HG02938 (cell line): ENCODE results near the gene CCDC47.
A peak's percentile ranks its signal among the peaks of the same experiment; 100 is the strongest.
"Not testable (repeated sequence)": the region's sequence is repeated elsewhere in the genome, so short reads cannot be mapped to it uniquely, and the experiment has no call there.

ENCODE experiments used
- ATAC-seq: cut with Tn5 transposase; IDR thresholded peaks from one replicate; pipeline ENCODE4 v1.9.1; 2021; ENCODE audit warnings: mild to moderate bottlenecking, moderate library complexity; ENCODE audit not compliant: unreplicated experiment

CCDC47 gene, protein sequence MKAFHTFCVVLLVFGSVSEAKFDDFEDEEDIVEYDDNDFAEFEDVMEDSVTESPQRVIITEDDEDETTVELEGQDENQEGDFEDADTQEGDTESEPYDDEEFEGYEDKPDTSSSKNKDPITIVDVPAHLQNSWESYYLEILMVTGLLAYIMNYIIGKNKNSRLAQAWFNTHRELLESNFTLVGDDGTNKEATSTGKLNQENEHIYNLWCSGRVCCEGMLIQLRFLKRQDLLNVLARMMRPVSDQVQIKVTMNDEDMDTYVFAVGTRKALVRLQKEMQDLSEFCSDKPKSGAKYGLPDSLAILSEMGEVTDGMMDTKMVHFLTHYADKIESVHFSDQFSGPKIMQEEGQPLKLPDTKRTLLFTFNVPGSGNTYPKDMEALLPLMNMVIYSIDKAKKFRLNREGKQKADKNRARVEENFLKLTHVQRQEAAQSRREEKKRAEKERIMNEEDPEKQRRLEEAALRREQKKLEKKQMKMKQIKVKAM

DNA sequence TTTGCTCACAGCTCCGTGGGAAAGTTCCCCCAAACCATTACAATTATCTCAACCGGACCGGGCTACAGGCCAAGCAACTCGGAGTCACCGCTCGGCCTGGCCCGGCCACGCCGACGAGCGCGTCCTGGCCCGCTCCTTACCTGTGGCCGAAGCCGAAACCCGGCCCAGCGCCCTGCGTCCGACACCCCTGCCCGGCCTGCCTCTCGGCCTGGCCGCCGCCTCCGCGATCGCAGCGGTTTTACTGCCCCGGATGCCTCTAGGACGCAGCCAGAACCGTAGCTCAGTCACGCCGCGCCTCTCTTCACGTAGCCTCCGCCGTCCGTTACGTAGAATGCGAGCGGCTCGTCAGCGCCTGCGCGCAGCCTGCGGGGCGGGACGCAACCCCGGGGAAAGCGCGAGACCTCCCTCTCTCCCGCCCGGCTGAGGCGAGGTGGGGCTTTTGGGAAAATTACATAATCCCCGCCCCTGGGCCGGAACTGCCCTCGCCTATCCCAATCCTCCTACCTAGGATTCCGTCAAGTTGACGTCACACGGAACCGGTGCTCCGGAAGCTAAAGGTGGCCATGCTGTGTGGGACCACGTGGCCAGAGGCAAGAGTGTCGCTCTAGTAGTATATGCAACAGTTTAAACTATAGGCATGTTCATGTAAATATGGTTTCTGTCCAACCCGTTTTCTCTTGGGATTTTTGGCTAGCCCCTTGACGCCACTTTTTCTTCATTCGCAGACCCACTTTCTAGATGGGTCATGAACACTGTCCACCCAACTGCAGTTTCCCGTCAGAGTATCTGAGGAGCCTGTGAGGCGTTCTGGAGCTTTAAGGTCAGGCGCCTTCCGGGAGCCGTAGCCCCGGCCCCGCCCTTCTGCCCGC is at the start of gene CCDC47:
TSS of gene CCDC47 (minus strand) at position 326 of the 869 bp plus-strand sequence. CDS start 7,422 bp downstream, outside the sequence.
- ATAC-seq, result peak; percentile 91

DNA sequence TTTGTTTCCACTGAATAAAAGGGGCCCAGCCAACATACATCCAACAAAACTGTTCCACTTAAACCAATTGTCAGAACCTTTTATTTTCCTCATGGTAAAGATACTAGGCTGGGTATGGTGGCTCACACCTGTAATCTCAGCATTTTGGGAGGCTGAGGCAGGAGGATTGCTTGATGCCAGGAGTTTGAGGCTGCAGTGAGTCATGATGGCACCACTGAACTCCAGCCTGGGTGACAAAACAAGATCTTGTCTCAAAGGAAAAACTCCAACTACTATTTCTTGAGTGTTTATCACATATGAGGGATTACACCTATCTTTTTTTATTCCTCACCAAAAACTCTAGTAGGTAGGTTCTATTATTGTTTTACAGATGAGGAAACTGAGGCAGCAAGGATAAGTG is 49.1 kb upstream of the CCDC47 start:
- ATAC-seq, result no peak

DNA sequence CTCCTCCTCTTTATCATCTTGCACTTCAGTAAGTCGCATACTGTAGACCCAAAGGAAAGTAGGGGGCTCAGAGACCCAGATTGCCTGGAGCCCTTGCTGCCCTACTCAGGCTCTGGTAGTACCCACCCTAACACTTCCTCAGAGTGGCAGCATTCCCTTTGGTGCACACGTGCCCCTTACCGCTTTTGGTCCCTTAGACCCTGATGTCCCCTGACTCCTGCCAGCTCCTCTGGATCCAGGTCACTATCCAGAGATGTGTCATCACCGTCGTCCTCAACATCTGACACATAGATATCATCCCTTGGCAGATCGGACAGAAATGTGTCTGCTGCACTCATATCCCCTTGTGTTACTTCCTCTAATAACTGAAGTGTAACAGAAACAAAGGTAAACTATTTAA is 48.4 kb upstream of the CCDC47 start:
- no peak for ATAC-seq

DNA sequence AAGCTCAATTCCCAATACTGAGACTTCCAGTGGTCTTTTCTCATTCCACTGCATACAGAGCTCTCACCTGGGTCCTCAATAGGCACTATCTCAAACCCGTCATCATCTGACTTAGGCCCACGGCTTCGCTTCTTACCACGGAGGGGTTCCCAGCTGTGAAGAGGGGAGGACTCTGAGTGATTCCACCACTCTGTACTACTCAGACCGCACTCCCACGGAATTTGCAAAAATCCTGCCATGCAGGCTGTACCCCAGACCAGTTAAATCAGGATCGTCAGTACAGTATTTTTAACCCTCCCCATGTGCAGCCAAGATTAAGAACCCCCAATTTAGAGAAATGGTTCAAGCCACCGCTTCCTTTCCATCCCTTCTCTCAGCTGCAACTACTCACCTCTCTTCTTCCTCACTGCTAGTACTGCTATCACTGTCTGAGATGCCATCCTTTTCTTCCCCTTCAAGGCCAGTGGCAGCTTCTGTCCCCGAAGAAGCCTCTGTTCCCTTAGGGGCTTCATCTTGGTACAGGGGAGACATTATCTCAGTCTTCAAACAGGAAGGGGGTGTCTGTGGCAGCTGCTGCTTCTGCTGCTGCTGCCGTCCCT is 47.7 kb upstream of the CCDC47 start:
- ATAC-seq, result no peak

DNA sequence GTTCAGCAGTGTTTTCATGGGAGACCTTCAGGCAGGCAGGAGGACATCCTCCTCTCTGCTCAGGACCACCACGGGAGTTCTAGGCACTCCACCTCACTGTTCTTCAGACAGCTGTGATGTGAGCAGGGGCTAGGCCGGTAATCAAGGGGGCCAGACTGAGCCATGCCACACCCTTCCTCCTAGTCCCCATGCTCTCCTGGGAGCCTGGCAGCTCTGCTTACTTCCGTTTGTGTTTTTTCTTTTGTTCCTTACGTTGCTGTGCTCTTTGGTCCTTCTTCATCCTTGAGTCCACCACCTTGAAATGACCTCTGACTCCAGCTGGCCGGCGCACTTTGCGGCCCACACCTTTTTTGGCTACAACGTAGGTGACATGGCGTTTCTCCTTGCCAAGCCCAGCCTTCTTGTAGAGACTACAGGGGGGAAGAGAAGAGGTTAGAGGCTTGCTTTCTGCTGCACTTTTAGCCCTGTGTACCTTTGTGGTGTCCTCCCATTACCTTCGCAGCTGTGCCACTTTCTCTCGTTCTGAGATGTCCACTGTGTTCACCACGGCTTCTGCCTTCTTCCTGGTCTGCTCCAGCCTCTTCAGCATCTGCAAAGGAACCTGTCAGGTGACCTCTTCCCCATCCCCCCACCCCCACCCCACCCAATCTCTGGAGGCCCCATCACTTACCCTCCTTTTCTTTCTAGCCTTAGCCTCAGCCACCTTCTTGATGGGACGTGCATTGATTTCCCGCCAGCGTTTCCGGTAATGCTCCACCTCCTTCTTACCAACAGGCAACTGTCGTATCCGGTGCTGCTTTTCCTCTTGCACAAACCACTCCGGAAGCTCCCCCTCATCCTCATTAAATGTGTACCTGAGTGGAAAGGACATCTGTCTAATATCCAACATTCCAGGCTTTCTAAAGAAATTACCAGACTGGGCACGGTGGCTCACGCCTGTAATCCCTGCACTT is 46.5 kb upstream of the CCDC47 start:
- no peak for ATAC-seq

DNA sequence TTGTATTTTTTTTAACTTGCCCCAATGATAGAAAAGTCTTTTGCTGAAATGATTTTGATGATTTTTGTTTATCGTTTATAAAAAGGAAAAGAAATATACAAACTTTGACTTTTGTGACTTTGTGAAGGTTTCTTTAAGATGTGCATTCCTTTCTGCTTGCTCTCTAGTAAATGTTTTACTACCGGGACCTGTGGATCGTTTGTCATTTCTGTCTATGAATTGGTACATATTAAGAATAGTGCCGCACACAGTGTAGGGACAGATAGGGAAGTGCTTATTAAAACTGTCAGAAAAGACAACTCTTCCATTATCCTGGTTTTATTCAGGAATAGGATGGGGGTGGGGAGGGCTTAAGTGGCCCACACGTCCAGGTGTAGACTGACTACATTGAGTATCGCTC is 45.7 kb upstream of the CCDC47 start:
- no peak for ATAC-seq

DNA sequence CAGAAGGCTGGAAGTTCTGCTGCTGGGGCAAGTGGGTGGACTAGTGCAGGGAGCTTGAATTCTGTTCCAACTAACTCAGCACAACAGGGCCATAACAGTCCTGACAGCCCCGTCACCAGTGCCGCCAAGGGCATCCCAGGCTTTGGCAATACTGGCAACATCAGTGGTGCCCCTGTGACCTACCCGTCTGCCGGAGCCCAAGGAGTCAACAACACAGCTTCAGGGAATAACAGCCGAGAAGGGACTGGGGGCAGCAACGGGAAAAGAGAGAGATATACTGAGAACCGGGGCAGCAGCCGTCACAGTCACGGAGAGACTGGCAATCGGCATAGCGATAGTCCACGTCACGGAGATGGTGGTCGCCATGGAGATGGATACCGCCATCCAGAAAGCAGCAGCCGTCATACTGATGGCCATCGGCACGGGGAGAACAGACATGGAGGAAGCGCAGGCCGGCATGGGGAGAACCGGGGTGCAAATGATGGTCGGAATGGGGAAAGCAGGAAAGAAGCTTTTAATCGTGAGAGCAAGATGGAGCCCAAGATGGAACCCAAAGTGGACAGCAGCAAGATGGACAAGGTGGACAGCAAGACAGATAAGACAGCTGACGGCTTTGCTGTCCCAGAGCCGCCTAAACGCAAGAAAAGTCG is 44.5 kb upstream of the CCDC47 start:
- no peak for ATAC-seq

DNA sequence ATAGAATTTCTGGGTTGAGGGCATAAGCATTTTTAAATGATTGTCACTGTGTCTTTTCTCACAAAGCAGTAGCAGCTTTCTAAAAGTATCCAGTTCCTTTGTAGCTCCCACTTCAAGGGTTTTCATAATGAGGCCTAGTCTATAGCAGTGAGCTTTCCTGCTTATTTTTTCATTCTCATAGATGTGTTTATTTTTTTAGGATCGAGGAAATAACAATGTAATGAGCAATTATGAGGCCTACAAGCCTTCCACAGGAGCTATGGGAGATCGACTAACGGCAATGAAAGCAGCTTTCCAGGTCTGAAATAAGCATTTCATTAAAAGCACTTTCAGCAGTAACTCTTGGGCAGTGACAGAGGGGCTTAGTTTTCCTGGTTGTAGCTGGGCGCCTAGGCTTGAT is 43.3 kb upstream of the CCDC47 start:
- ATAC-seq, result no peak

DNA sequence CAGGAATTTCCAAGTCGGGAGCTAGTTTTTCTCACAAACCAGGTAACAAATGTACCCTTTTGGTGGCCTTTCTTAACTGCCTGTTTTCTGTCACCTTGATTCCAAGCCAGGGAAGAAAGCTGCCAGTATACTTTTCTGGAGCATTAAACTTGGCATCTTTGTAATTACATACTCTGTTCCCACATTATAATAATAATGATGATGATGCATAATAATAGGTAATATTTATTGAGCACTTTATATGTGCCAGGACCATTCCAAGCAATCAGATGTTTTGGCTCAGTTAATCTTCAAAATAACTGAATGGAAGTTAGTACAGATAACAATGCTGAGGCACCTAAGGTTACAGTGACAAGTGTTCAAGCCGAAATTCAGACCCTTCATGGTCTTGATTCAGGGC is 42.7 kb upstream of the CCDC47 start:
- no peak for ATAC-seq

DNA sequence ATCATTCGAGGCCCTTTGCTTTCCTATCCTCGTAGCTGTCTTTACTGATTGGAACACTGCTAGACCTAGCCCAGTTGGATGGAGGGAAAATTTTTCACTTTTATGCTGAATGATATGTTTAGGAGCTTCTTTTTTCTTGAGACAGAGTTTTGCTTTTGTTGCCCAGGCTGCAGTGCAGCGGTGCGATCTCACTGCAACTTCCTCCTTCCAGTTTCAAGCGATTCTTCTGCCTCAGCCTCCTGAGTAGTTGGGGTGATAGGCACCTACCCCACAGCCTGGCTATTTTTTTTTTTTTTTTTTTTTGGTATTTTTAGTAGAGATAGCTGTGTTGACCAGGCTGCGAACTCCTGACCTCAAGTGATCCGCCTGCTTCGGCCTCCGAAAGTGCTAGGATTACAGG is 36.6 kb upstream of the CCDC47 start:
- no peak for ATAC-seq

DNA sequence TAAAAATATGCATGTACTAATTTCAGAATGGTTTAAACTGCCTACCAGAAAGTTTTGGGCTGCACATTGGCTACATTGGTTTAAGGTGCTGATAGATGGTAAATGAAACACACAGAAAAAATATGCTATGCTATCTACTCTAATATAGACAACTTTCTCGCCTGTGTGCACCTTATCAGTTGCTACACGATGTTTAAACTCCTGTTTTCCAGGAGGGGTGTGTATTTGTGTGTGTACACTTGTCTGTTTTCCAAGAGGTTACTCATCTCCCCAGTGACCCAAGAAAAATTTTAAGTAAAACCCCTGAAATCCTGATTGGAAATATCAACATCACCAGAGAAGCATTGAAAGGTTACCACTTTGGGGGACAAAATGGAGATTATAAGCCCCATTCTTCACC is 32.2 kb upstream of the CCDC47 start:
- ATAC-seq, result no peak

DNA sequence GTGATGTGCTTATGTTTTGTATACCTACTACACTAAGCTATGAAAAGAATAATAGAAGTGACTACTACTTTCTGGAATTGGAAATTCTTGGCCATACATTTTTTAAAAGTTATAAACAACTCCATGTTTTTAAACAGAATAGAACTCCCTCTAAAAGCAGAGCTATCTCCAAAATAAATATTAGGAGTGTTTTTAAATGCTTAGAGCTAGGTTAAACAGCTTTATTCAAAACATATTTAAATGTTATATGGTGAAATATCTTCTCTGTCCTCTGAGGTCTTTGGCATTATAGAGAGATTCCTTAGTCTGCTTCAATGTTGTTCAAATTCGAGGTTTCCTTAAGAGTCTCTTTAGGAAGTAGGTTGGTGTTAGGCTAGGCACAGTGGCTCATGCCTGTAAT is 30.9 kb upstream of the CCDC47 start:
- ATAC-seq, result no peak

DNA sequence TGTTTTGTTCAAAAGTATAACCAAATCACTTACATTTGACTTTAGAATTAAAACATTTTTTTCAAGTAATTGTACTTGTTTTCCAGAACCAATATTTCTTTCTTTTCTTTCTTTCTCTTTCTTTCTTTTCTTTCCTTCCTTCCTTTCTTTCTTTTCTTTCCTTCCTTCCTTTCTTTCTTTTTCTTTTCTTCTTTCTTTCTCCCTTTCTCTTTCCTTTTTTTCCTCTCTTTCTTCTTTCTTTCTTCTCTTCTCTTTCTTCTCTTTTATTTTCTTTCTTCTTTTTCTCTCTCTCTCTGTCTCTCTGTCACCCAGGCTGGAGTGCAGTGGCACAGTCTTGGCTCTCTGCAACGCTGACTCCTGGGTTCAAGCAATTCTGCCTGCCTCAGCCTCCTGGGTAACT is 27.4 kb upstream of the CCDC47 start:
- ATAC-seq, result no peak

DNA sequence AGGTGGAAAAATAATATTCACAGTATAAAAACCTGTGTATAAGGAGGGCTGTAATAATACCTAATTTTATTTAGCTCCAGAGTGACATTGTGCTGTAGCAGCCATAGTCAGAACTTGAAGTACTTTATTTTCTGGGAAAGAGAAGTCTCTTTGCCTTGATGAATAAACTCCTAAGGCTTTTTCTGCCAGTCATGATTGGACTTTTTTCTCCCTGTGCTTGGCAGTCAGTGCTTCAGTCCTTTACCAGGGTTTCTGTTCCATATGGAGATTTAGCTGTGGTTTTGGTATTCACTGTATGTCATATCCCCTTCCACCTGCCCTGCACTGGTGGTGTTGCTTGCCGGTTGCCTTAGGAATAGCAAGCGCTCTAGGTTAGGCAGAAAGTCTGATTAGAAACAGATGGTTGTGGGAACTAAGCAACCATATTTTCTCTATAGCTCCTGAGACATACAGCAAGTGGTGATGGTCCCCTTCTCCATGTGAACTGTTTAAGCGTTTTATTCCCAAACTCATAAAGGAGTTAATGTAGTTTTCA is 25.2 kb upstream of the CCDC47 start:
- ATAC-seq, result no peak

DNA sequence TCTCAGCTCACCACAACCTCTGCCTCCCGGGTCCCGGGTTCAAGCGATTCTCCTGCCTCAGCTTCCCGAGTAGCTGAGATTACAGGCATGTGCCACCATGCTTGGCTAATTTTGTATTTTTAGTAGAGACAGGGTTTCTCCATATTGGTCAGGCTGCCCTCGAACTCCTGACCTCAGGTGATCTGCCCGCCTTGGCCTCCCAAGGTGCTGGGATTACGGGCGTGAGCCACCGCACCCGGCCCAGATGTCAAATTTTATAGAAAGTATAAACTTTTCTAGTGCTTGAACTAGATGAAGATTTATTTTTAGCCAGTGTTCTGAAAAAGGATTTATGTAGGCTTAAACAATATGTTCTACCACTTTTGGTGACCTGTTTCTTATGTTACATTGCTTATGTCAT is 23.0 kb upstream of the CCDC47 start:
- ATAC-seq, result not testable (repeated sequence)

DNA sequence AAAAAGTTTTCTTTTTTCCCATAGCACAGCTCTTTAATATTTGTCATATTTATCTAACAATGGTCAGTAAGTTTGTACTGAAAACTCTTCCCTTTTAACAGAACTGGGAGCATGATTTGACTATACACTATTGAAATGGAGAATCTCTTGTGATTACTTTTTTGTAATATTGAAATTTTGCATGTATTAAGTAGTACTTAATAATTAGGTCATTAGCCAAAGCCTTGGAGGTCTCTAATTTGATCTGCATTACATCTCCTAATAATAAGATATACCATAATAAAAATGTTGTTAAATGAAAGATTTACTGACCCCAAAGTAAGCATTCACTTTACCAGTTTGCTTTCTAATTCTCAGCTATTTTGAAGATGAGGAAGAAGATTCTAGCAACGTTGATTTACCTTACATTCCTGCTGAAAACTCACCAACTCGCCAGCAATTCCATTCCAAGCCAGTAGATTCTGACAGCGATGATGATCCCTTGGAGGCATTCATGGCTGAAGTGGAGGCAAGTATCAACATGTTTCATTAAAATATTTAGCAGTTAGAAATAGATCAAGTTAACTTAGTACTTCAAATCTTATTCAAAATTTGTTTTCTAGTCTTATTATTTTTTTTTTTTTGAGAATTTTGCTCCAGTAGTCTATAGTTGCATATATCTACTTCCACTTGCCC is 18.8 kb upstream of the CCDC47 start:
- no peak for ATAC-seq

DNA sequence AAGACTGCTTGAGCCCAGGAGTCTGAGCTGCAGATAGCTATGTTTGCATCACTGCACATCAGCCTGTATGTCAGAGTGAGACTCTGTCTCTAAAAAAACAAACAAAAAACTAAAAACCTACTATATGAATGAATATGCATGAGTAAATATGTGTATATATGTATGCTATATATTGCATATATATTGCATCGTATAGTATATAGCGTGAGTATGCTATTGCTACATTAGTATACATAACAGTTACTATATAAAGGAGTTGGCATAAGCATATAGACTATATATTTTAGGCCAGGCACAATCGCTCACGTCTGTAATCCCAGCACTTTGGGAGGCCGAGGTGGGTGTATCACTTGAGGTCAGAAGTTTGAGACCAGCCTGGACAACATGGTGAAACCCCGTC is 16.7 kb upstream of the CCDC47 start:
- no peak for ATAC-seq

DNA sequence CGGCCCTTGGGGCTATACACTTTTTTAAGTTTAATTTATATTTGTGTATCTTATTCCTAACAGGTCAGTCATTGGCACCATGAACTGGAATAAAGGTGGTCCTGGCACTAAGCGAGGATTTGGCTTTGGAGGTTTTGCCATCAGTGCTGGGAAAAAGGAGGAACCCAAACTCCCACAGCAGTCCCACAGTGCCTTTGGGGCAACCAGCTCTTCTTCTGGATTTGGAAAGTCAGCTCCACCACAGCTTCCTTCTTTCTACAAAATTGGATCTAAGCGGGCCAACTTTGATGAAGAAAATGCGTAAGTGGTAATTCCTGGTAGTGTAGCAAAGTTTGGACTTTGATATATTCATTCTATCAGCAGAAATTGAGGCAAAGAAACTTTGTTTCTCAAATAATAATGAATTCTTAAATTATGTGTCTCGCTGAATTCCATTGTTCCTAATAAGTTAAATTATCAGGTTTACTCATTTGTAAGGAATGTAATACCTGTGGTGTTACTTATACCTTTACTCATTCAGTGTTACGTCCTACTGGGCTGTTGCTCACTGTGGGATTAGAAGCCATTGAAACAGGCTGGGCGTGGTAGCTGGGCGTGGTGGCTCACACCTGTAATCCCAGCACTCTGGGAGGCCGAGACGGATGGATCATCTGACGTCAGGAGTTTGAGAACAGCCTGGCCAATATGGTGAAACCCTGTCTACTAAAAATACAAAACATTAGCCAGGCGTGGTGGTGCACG is 13.7 kb upstream of the CCDC47 start:
- ATAC-seq, result no peak
